HG03575 (cell line): ENCODE measurements around the gene LONRF3.

ENCODE experiments used
- ATAC-seq: cut with Tn5 transposase; IDR thresholded peaks from one replicate; pipeline ENCODE4 v1.9.1; 2021; ENCODE audit not compliant: unreplicated experiment, insufficient number of reproducible peaks, low FRiP score; ENCODE audit errors: extremely low read depth

Gene LONRF3

GRCh38 chrX:118974088-118974907 lies at the start of gene LONRF3:
Gene LONRF3 (plus strand): TSS chrX:118974618. CDS start chrX:118974781, 163 bp downstream.
- no peak for ATAC-seq

GRCh38 chrX:118928151-118928550 lies 46.3 kb upstream of the LONRF3 start:
- no peak for ATAC-seq

- no peak for ATAC-seq
Observed at GRCh38 chrX:118935352-118935751, 39.1 kb upstream of the LONRF3 start.

GRCh38 chrX:118941147-118941546 lies 33.3 kb upstream of the LONRF3 start:
- no peak for ATAC-seq

- no peak for ATAC-seq
Observed at GRCh38 chrX:118943102-118943501, 31.3 kb upstream of the LONRF3 start.

GRCh38 chrX:118945921-118946320 lies 28.5 kb upstream of the LONRF3 start:
- no peak for ATAC-seq

GRCh38 chrX:118948270-118948669 lies 26.1 kb upstream of the LONRF3 start:
- no peak for ATAC-seq

GRCh38 chrX:118961866-118962560 lies 12.4 kb upstream of the LONRF3 start:
- ATAC-seq: no peak

GRCh38 chrX:118963159-118963558 lies 11.3 kb upstream of the LONRF3 start:
- no peak for ATAC-seq

- no peak for ATAC-seq
Observed at GRCh38 chrX:118964252-118964651, 10.2 kb upstream of the LONRF3 start.

GRCh38 chrX:118965395-118965794 lies 9.0 kb upstream of the LONRF3 start:
- no peak for ATAC-seq

GRCh38 chrX:118968031-118968430 lies 6.4 kb upstream of the LONRF3 start:
- no peak for ATAC-seq

- ATAC-seq: no peak
Observed at GRCh38 chrX:118971552-118971951, 2.9 kb upstream of the LONRF3 start.

GRCh38 chrX:118973389-118974087 lies 880 bp upstream of the LONRF3 start:
- ATAC-seq: no peak

GRCh38 chrX:118974908-118975671 lies 672 bp downstream of the LONRF3 start:
- no peak for ATAC-seq

GRCh38 chrX:118975831-118976598 lies 1.6 kb downstream of the LONRF3 start:
- ATAC-seq: no peak

- no peak for ATAC-seq
Observed at GRCh38 chrX:118976599-118977340, 2.4 kb downstream of the LONRF3 start.

- no peak for ATAC-seq
Observed at GRCh38 chrX:118977424-118977823, 3.0 kb downstream of the LONRF3 start.
